T-helper 2 cell treated with Interferon-gamma antibody and Interleukin-4, amounts not matched to agents 100 ng/mL and 5 ng/mL, for 36 hours (primary cell): ENCODE data around the gene STYX. TPM values are rescaled to one million over a fixed set of nuclear protein-coding genes. Genes with fewer than 3 reads are reported as not detected.

ENCODE experiments used
- intact Hi-C: fragments of 100-400 bp; cut with micrococcal nuclease; formaldehyde crosslinking; loops from one replicate; pipeline ENCODE4 v1.15.1; 2023
- total RNA-seq: library from RNA; stranded (reverse); gene quantifications from 2 replicates; pipeline ENCODE4 v1.2.3, GENCODE V29; 2022

The STYX gene
- total RNA-seq, 1 donor from 2014 or later, result 25.5 TPM

- intact Hi-C loops, result no loop called here
Measured at GRCh38 chr14:52783206-52783605, 53.2 kb downstream of the STYX start.

- intact Hi-C loops, result no loop called here
Measured at GRCh38 chr14:52786887-52787286, 56.9 kb downstream of the STYX start.

GRCh38 chr14:52789118-52789517 lies 59.2 kb downstream of the STYX start:
- intact Hi-C loops, result no loop called here

GRCh38 chr14:52790011-52790755 lies 60.2 kb downstream of the STYX start:
- intact Hi-C loops, result loop anchor here (2.0 to 10.0 kb wide), 2 partner anchors 363 to 475 kb away; partner anchors contain the start of genes DDHD1 and PTGER2

- intact Hi-C loops, result loop anchor here (1.0 to 10.0 kb wide), 6 partner anchors 60 to 476 kb away; partner anchors contain the start of genes DDHD1, GPR137C, PSMC6 and PTGER2
Measured at GRCh38 chr14:52790756-52791222, 60.8 kb downstream of the STYX start.

GRCh38 chr14:52791223-52792096 lies 61.5 kb downstream of the STYX start, which contains the start of gene GNPNAT1:
Gene GNPNAT1 (minus strand): TSS chr14:52791607. CDS start chr14:52784650, 6,957 bp downstream.
- intact Hi-C loops, result loop anchor here (1.0 to 10.0 kb wide), 6 partner anchors 61 to 477 kb away; partner anchors contain the start of genes DDHD1, GPR137C, PSMC6 and PTGER2

- intact Hi-C loops, result loop anchor here (10.0 kb wide), 1 partner anchor 477 kb away; the partner anchor contains the start of gene PTGER2
Measured at GRCh38 chr14:52792097-52792415, 62.1 kb downstream of the STYX start.

GRCh38 chr14:52793061-52793460 lies 63.1 kb downstream of the STYX start:
- intact Hi-C loops, result loop anchor here (10.0 kb wide), 1 partner anchor 478 kb away; the partner anchor contains the start of gene PTGER2

- intact Hi-C loops, result loop anchor here (10.0 kb wide), 1 partner anchor 483 kb away; the partner anchor contains the start of gene PTGER2
Measured at GRCh38 chr14:52797653-52798052, 67.7 kb downstream of the STYX start.

- intact Hi-C loops, result loop anchor here (10.0 kb wide), 1 partner anchor 484 kb away; the partner anchor contains the start of gene PTGER2
Measured at GRCh38 chr14:52798826-52799225, 68.9 kb downstream of the STYX start.

- intact Hi-C loops, result no loop called here
Measured at GRCh38 chr14:52801014-52801712, 71.2 kb downstream of the STYX start.

- intact Hi-C loops, result no loop called here
Measured at GRCh38 chr14:52802597-52802996, 72.6 kb downstream of the STYX start.

- intact Hi-C loops, result no loop called here
Measured at GRCh38 chr14:52806115-52806514, 76.1 kb downstream of the STYX start.

- intact Hi-C loops, result no loop called here
Measured at GRCh38 chr14:52808101-52808500, 78.1 kb downstream of the STYX start.

GRCh38 chr14:52821805-52822250 lies 91.9 kb downstream of the STYX start:
- intact Hi-C loops, result loop anchor here (10.0 kb wide), 1 partner anchor 333 kb away; the partner anchor contains the start of gene DDHD1

GRCh38 chr14:52824462-52824861 lies 94.5 kb downstream of the STYX start:
- intact Hi-C loops, result loop anchor here (10.0 kb wide), 1 partner anchor 330 kb away; the partner anchor contains the start of gene DDHD1

Other genes starting within 250 kb of the STYX start
- gene TXNDC16, start 177.7 kb upstream of the STYX start, total RNA-seq, result 8.1 and 9.7 TPM in 2 replicates
- gene GPR137C, start 177.3 kb upstream of the STYX start, total RNA-seq, result 0.34 and 0.50 TPM in 2 replicates
- 199 and 210 TPM in 2 replicates for gene ERO1A, start 34.6 kb upstream of the STYX start, total RNA-seq
- 95.3 and 110 TPM in 2 replicates for gene PSMC6, start 23.0 kb upstream of the STYX start, total RNA-seq
- gene GNPNAT1, start 61.4 kb downstream of the STYX start, total RNA-seq, result 16.7 and 18.0 TPM in 2 replicates
- gene FERMT2, start 220.9 kb downstream of the STYX start, total RNA-seq, result 0.59 and 1.3 TPM in 2 replicates